GM11168 (cell line): Measurements from ENCODE around the gene RMND5A.

Experiments used
- in situ Hi-C: fragments of 300-500 bp; cut with MboI; formaldehyde crosslinking; loops from one replicate; pipeline ENCODE4 v1.12.0; 2022; ENCODE audit warnings: low sequenced_read_pairs; ENCODE audit not compliant: unreplicated experiment

The RMND5A gene

GRCh38 chr2:86758405-86758804 is 38.3 kb downstream of the RMND5A start:
- in situ Hi-C loops: no loop called here

GRCh38 chr2:86760371-86760770 is 40.3 kb downstream of the RMND5A start:
- in situ Hi-C loops: no loop called here

GRCh38 chr2:86764661-86765309 is 44.7 kb downstream of the RMND5A start:
- in situ Hi-C loops: no loop called here

- in situ Hi-C loops: no loop called here
Observed at GRCh38 chr2:86765310-86765695, 45.2 kb downstream of the RMND5A start.

GRCh38 chr2:86768189-86768949 is 48.3 kb downstream of the RMND5A start:
- in situ Hi-C loops: no loop called here

GRCh38 chr2:86769838-86770237 is 49.7 kb downstream of the RMND5A start:
- in situ Hi-C loops: no loop called here

GRCh38 chr2:86770816-86771301 is 50.8 kb downstream of the RMND5A start:
- in situ Hi-C loops: no loop called here

- in situ Hi-C loops: no loop called here
Observed at GRCh38 chr2:86772611-86773010, 52.5 kb downstream of the RMND5A start.

- in situ Hi-C loops: no loop called here
Observed at GRCh38 chr2:86774862-86775261, 54.8 kb downstream of the RMND5A start.

GRCh38 chr2:86775338-86775737 is 55.2 kb downstream of the RMND5A start:
- in situ Hi-C loops: no loop called here

GRCh38 chr2:86776532-86776931 is 56.4 kb downstream of the RMND5A start:
- in situ Hi-C loops: no loop called here

- in situ Hi-C loops: no loop called here
Observed at GRCh38 chr2:86778957-86779356, 58.9 kb downstream of the RMND5A start.

GRCh38 chr2:86779971-86780370 is 59.9 kb downstream of the RMND5A start:
- in situ Hi-C loops: no loop called here

- in situ Hi-C loops: no loop called here
Observed at GRCh38 chr2:86781363-86781762, 61.3 kb downstream of the RMND5A start.

GRCh38 chr2:86782748-86783147 is 62.7 kb downstream of the RMND5A start:
- in situ Hi-C loops: no loop called here

GRCh38 chr2:86783615-86784339 is 63.7 kb downstream of the RMND5A start:
- in situ Hi-C loops: no loop called here

GRCh38 chr2:86785456-86785855 is 65.4 kb downstream of the RMND5A start:
- in situ Hi-C loops: no loop called here

- in situ Hi-C loops: no loop called here
Observed at GRCh38 chr2:86786001-86786536, 66.0 kb downstream of the RMND5A start.

GRCh38 chr2:86787736-86788135 is 67.6 kb downstream of the RMND5A start:
- in situ Hi-C loops: no loop called here

GRCh38 chr2:86788165-86788564 is 68.1 kb downstream of the RMND5A start:
- in situ Hi-C loops: no loop called here
